K562 (cell line): ENCODE data around the gene CCDC116. TPM values are rescaled to one million over a fixed set of nuclear protein-coding genes. Genes with fewer than 3 reads are reported as not detected.

Experiments
- ATAC-seq: fragments of 200-7000 bp; cut with Tn5 transposase; 3 replicates; pipeline ENCODE4 v1.9.1; 2020; ENCODE audit warnings: moderate library complexity
- BruUV-seq: library from RNA; stranded (reverse); fragments of 400-500 nt; replicated peaks from 2 replicates; lab custom pipeline; 2021; lab: Mats Ljungman, UMichigan
- CTCF ChIA-PET: fragments of 300-600 bp; formaldehyde crosslinking; extraction: SDS; loops from one replicate; lab custom pipeline; 2021; ENCODE audit warnings: low intra/inter-chr PET ratio; lab: Yijun Ruan, JAX
- POLR2A ChIA-PET: fragments of 300-600, 350-650 bp; sonication (Branson Sonifier 250); formaldehyde crosslinking; extraction: SDS; loops from one replicate; lab custom pipeline; 2021; ENCODE audit warnings: antibody characterized with exemption, inconsistent platforms; lab: Yijun Ruan, JAX
- DNase-seq, 4 experiments: peaks; one replicate each; pipeline versions ENCODE4 v3.0.0 to v3.0.0-alpha.2; 2011 to 2018; ENCODE audit warnings: low spot score in 3 of 4, mixed read lengths in 3 of 4; ENCODE audit errors: extremely low read depth in 1 of 4
- FAIRE-seq: peaks from 2 replicates; lab custom pipeline; 2011; peaks lifted over from hg19 to GRCh38; lab: Jason Lieb, UNC
- H2AFZ ChIP-seq: 2 replicates; pipeline ENCODE4 v1.6.0; 2011; ENCODE audit warnings: low read depth, low read length, control low read depth, inconsistent platforms
- H3K27ac ChIP-seq: fragments of 200-600 bp; 3 replicates; pipeline ENCODE4 v1.8.0; 2011; ENCODE audit warnings: low read depth, mild to moderate bottlenecking, control low read depth, inconsistent platforms, low read length, moderate library complexity, mixed read lengths; ENCODE audit errors: extremely low read depth
- H3K27me3 ChIP-seq, 2 experiments: fragments of 300-600 bp in 1 of 2; 2 replicates in 1 of 2; 3 replicates in 1 of 2; pipeline versions ENCODE4 v1.6.0 to v1.8.0; 2011; ENCODE audit warnings: inconsistent platforms in 2 of 2, low read length in 2 of 2, mild to moderate bottlenecking in 1 of 2, mixed read lengths in 1 of 2, moderate library complexity in 1 of 2; ENCODE audit not compliant: control insufficient read depth in 2 of 2, insufficient read depth in 2 of 2
- H3K36me3 ChIP-seq: fragments of 300-600 bp; 3 replicates; pipeline ENCODE4 v1.8.0; 2011; ENCODE audit warnings: mild to moderate bottlenecking, low read length, inconsistent platforms; ENCODE audit not compliant: control insufficient read depth, insufficient read depth
- H3K4me1 ChIP-seq, 2 experiments: fragments of 200-600 bp in 1 of 2; replicated peaks in 1 of 2; 2 replicates in 1 of 2; 3 replicates in 1 of 2; pipeline versions ENCODE4 v1.5.1 to v1.8.0; 2011; ENCODE audit warnings: inconsistent platforms in 2 of 2, low read length in 2 of 2, mild to moderate bottlenecking in 1 of 2, mixed read lengths in 1 of 2, moderate library complexity in 1 of 2; ENCODE audit not compliant: control insufficient read depth in 2 of 2, insufficient read depth in 2 of 2
- H3K4me2 ChIP-seq: 2 replicates; pipeline ENCODE4 v1.6.1; 2011; ENCODE audit warnings: low read length, control low read depth, inconsistent platforms, mixed read lengths; ENCODE audit not compliant: insufficient read depth
- H3K4me3 ChIP-seq: fragments of 200-600 bp; sonication (generic), shearing (Covaris generic); 2 replicates; pipeline ENCODE4 v1.5.1; 2016; ENCODE audit warnings: control low read depth, inconsistent platforms
- H3K79me2 ChIP-seq: fragments of 200-600 bp; 3 replicates; pipeline ENCODE4 v1.8.0; 2011; ENCODE audit warnings: low read length, inconsistent platforms; ENCODE audit not compliant: control insufficient read depth, insufficient read depth
- H3K9ac ChIP-seq, 2 experiments: 2 replicates each; pipeline versions ENCODE4 v1.6.0 to v1.6.1; 2011; ENCODE audit warnings: low read depth in 2 of 2, low read length in 2 of 2, control low read depth in 1 of 2, inconsistent platforms in 1 of 2, mild to moderate bottlenecking in 1 of 2, mixed read lengths in 1 of 2; ENCODE audit not compliant: insufficient read depth in 1 of 2
- H3K9me1 ChIP-seq: one replicate; pipeline ENCODE4 v1.6.0; 2011; ENCODE audit warnings: inconsistent platforms, mild to moderate bottlenecking, low read length, moderate library complexity; ENCODE audit not compliant: control insufficient read depth, insufficient read depth
- H3K9me3 ChIP-seq: replicated peaks from 2 replicates; pipeline ENCODE4 v1.5.1; 2011; ENCODE audit warnings: low read depth, low read length, inconsistent platforms; ENCODE audit not compliant: control insufficient read depth, insufficient read depth
- H4K20me1 ChIP-seq: replicated peaks from 2 replicates; pipeline ENCODE4 v1.6.1; 2011; ENCODE audit warnings: low read length, inconsistent platforms, mixed read lengths; ENCODE audit not compliant: control insufficient read depth, insufficient read depth
- ARHGAP35 ChIP-seq: fragments of 450-650 bp; IDR thresholded peaks from 2 replicates; pipeline ENCODE4 v1.6.1; 2018; ENCODE audit not compliant: partially characterized antibody
- CBX3 ChIP-seq, 2 experiments: IDR thresholded peaks; 1 replicate in 1 of 2; 2 replicates in 1 of 2; pipeline ENCODE4 v1.6.1; 2012; ENCODE audit warnings: inconsistent platforms in 2 of 2, low read length in 2 of 2, borderline replicate concordance in 1 of 2, control low read depth in 1 of 2
- ETV5 ChIP-seq: sonication (generic); formaldehyde crosslinking; IDR thresholded peaks from 2 replicates; pipeline ENCODE4 v1.4.0; 2020; ENCODE audit warnings: low read depth, mild to moderate bottlenecking, missing genetic modification reagents
- HDAC8 ChIP-seq: fragments of 450-650 bp; IDR thresholded peaks from 2 replicates; pipeline ENCODE4 v1.6.1; 2016; ENCODE audit warnings: mild to moderate bottlenecking, missing genetic modification characterization, moderate library complexity, missing compliant biosample characterization
- POLR2B ChIP-seq: fragments of 450-650 bp; IDR thresholded peaks from 2 replicates; pipeline ENCODE4 v1.6.1; 2018; ENCODE audit warnings: low read depth; ENCODE audit not compliant: partially characterized antibody
- PYGO2 ChIP-seq: fragments of 450-650 bp; IDR thresholded peaks from 2 replicates; pipeline ENCODE4 v1.6.1; 2016; ENCODE audit warnings: mild to moderate bottlenecking, missing genetic modification characterization, moderate library complexity, missing compliant biosample characterization
- SRSF7 ChIP-seq: fragments of 200-400 bp; formaldehyde crosslinking; optimal IDR thresholded peaks from 2 replicates; pipeline ENCODE3; 2017; ENCODE audit warnings: mild to moderate bottlenecking, low read depth, low read length
- TCF7 ChIP-seq: sonication (generic); IDR thresholded peaks from 2 replicates; pipeline ENCODE4 v1.6.1; 2016; ENCODE audit warnings: antibody characterized with exemption, borderline replicate concordance
- TRIM24 ChIP-seq, 2 experiments: fragments of 450-650 bp; IDR thresholded peaks; 2 replicates each; pipeline ENCODE4 v1.6.1; 2016
- WHSC1 ChIP-seq: IDR thresholded peaks from one replicate; pipeline ENCODE4 v1.6.1; 2012; ENCODE audit warnings: low read length, control low read depth, inconsistent platforms
- WGBS: fragments of 100-300 bp; shearing (Covaris generic); methylation state at CpG from one replicate; pipeline ENCODE4 v1.1.6; 2016; ENCODE audit warnings: low coverage, mixed read lengths; ENCODE audit not compliant: insufficient coverage; ENCODE audit errors: missing lambda C conversion rate; 5-methylcytosine and 5-hydroxymethylcytosine counted together
- in situ Hi-C: fragments of 300-500 bp; cut with MboI; formaldehyde crosslinking; loops from 4 replicates; pipeline ENCODE4 v1.15.0; 2018; ENCODE audit warnings: inconsistent platforms, mixed read lengths
- intact Hi-C: fragments of 100-400 bp; cut with micrococcal nuclease; formaldehyde crosslinking; loops from 2 replicates; pipeline ENCODE4 v1.14.2; 2022
- polyA plus RNA-seq, 8 experiments: library from polyadenylated mRNA; depleted of rRNA in 4 of 8; stranded (reverse) in 5 of 8; unstranded in 3 of 8; fragments of >200 nt; fragmentation: Nextera tagmentation in 2 of 8; fragmentation: Illumina TruSeq in 1 of 8; extraction: Ambion mirVana in 2 of 8; extraction: Trizol in 1 of 8; gene quantifications; 2 replicates each; pipeline versions ENCODE4 v1.2.1 to v1.2.3, GENCODE V29; 2011 to 2014; ENCODE audit warnings: inconsistent platforms in 1 of 8, missing spikeins in 1 of 8
- total RNA-seq, 7 experiments: library from RNA; depleted of rRNA in 6 of 7; stranded (reverse); fragments of >200 nt in 6 of 7; fragmentation: Illumina TruSeq in 2 of 7; extraction: Trizol in 2 of 7; gene quantifications; 2 replicates each; pipeline versions ENCODE4 v1.2.1 to v1.2.3, GENCODE V29; 2011 to 2021; ENCODE audit warnings: low replicate concordance in 1 of 7
- TF ChIP-seq, protein P1 (sequence below), 2 experiments: fragments of 200-800 bp in 1 of 2; sonication (Bioruptor generic) in 1 of 2; sonication (generic) in 1 of 2; formaldehyde crosslinking in 1 of 2; IDR thresholded peaks in 1 of 2; conservative IDR thresholded peaks in 1 of 2; 2 replicates each; pipeline versions ENCODE4 v1.5.0 to v1.6.1; 2016 to 2020; ENCODE audit warnings: missing compliant biosample characterization in 1 of 2, missing genetic modification characterization in 1 of 2, missing genetic modification reagents in 1 of 2
- TF ChIP-seq, protein P2 (sequence below): fragments of 450-650 bp; formaldehyde crosslinking; conservative IDR thresholded peaks from 2 replicates; pipeline ENCODE4 v1.4.0; 2022; ENCODE audit warnings: mild to moderate bottlenecking, missing genetic modification characterization
- TF ChIP-seq, protein P3 (sequence below): fragments of 250-450 bp; sonication (Bioruptor Pico); IDR thresholded peaks from 2 replicates; pipeline ENCODE4 v1.4.0; 2020; ENCODE audit warnings: mild to moderate bottlenecking, moderate library complexity, borderline replicate concordance
- TF ChIP-seq, protein P4 (sequence below), 2 experiments: fragments of 450-650 bp in 1 of 2; sonication (generic) in 1 of 2; formaldehyde crosslinking; conservative IDR thresholded peaks; 2 replicates each; pipeline versions ENCODE4 v1.4.0 to v1.8.1; 2020 to 2022; ENCODE audit warnings: mild to moderate bottlenecking in 1 of 2, missing genetic modification reagents in 1 of 2

Gene CCDC116
- total and polyA plus RNA-seq, 9 of the 15 experiments (the other 6 are each of a cell fraction or from before 2014, with no cell fraction given) = 1.6 to 11.3 (median 4.7) TPM

GRCh38 chr22:21684492-21685163, 52.1 kb downstream of the CCDC116 start:
- Histone ChIP-seq H3K9me3 (no peaks in the 10 kb centered on the region), H3K4me2 (no peak overlapping the region), H3K9me1 (peaks cover 11% of the 10 kb centered on the region), H3K27ac (no peak overlapping the region), H2AFZ (no peak overlapping the region), H3K9ac (peak overlapping the region in 1 of 2 experiments; percentile 60; a peak in 2 of 4 replicates), H3K4me1 (peaks cover 5 to 57% of the 10 kb centered on the region in 2 experiments; a peak in 3 of 5 replicates), H3K4me3 (no peak overlapping the region), H3K36me3 (peaks cover 88% of the 10 kb centered on the region; the same call in 2 of the 3 replicates), H3K27me3 (no peaks in the 10 kb centered on the region), H4K20me1 (peaks cover 23% of the 10 kb centered on the region), H3K79me2 (no peaks in the 10 kb centered on the region)
- ChIA-PET POLR2A (interaction anchor here (0.6 to 8.6 kb wide), 13 partner anchors 10 to 298 kb away, joined by 3 to 111 read pairs (median 4); partner anchors contain the start of genes PPIL2 and TOP3B), CTCF (interaction anchor here (0.5 kb wide), 1 partner anchor 214 kb away, joined by 6 read pairs; no protein-coding TSS in a partner anchor)
- BruUV-seq = no TSS peak
- peak in 1 of 4 experiments; percentile 51 for DNase-seq
- no peak for FAIRE-seq
- ATAC-seq = no peak; the same call in 2 of the 3 replicates
- in situ Hi-C loops (no loop called here), intact Hi-C loops (no loop called here)
- WGBS = 91% methylated on average over 19 of the region's 19 CpGs
- TF ChIP-seq, protein P1, sequence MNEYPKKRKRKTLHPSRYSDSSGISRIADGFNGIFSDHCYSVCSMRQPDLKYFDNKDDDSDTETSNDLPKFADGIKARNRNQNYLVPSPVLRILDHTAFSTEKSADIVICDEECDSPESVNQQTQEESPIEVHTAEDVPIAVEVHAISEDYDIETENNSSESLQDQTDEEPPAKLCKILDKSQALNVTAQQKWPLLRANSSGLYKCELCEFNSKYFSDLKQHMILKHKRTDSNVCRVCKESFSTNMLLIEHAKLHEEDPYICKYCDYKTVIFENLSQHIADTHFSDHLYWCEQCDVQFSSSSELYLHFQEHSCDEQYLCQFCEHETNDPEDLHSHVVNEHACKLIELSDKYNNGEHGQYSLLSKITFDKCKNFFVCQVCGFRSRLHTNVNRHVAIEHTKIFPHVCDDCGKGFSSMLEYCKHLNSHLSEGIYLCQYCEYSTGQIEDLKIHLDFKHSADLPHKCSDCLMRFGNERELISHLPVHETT (CRISPR knock-in tag; conservative IDR thresholded peaks at IDR 0.05 in 1 of 2, IDR thresholded peaks at IDR 0.05 in 1 of 2) = peak in 1 of 2 experiments; percentile 56; a peak in 1 of 4 replicates
- TF ChIP-seq TRIM24 (IDR thresholded peaks at IDR 0.05) = no peak
- no peak for TF ChIP-seq SRSF7
- TF ChIP-seq ETV5 = no peak
- TF ChIP-seq TCF7 = no peak
- TF ChIP-seq PYGO2 = no peak
- TF ChIP-seq, protein P2, sequence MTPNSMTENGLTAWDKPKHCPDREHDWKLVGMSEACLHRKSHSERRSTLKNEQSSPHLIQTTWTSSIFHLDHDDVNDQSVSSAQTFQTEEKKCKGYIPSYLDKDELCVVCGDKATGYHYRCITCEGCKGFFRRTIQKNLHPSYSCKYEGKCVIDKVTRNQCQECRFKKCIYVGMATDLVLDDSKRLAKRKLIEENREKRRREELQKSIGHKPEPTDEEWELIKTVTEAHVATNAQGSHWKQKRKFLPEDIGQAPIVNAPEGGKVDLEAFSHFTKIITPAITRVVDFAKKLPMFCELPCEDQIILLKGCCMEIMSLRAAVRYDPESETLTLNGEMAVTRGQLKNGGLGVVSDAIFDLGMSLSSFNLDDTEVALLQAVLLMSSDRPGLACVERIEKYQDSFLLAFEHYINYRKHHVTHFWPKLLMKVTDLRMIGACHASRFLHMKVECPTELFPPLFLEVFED (CRISPR knock-in tag) = no peak
- TF ChIP-seq ARHGAP35 = no peak
- TF ChIP-seq HDAC8 = no peak
- TF ChIP-seq, protein P3, sequence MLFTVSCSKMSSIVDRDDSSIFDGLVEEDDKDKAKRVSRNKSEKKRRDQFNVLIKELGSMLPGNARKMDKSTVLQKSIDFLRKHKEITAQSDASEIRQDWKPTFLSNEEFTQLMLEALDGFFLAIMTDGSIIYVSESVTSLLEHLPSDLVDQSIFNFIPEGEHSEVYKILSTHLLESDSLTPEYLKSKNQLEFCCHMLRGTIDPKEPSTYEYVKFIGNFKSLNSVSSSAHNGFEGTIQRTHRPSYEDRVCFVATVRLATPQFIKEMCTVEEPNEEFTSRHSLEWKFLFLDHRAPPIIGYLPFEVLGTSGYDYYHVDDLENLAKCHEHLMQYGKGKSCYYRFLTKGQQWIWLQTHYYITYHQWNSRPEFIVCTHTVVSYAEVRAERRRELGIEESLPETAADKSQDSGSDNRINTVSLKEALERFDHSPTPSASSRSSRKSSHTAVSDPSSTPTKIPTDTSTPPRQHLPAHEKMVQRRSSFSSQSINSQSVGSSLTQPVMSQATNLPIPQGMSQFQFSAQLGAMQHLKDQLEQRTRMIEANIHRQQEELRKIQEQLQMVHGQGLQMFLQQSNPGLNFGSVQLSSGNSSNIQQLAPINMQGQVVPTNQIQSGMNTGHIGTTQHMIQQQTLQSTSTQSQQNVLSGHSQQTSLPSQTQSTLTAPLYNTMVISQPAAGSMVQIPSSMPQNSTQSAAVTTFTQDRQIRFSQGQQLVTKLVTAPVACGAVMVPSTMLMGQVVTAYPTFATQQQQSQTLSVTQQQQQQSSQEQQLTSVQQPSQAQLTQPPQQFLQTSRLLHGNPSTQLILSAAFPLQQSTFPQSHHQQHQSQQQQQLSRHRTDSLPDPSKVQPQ (CRISPR knock-in tag) = no peak
- TF ChIP-seq, protein P4, sequence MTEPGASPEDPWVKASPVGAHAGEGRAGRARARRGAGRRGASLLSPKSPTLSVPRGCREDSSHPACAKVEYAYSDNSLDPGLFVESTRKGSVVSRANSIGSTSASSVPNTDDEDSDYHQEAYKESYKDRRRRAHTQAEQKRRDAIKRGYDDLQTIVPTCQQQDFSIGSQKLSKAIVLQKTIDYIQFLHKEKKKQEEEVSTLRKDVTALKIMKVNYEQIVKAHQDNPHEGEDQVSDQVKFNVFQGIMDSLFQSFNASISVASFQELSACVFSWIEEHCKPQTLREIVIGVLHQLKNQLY (CRISPR knock-in tag; conservative IDR thresholded peaks at IDR 0.05) = no peak
- TF ChIP-seq POLR2B = no peak
- no peak for TF ChIP-seq CBX3 (IDR thresholded peaks at IDR 0.05; ENCODE audit: borderline replicate concordance in 1 of 2, low read length in 2 of 2)
- peak; percentile 39 for TF ChIP-seq WHSC1
